Endothelial cell of umbilical vein (primary cell): ENCODE measurements around the gene LENG8.

Experiments
- EZH2 ChIP-seq: IDR thresholded peaks from 2 replicates; pipeline ENCODE4 v1.6.1; 2012; ENCODE audit warnings: borderline replicate concordance, low read depth, mild to moderate bottlenecking, moderate library complexity, low read length, inconsistent platforms; ENCODE audit not compliant: severe bottlenecking
- FOS ChIP-seq: IDR thresholded peaks from 2 replicates; pipeline ENCODE4 v1.6.1; 2011; ENCODE audit warnings: mild to moderate bottlenecking, low read length, moderate library complexity, borderline replicate concordance; ENCODE audit not compliant: insufficient read depth
- GATA2 ChIP-seq: IDR thresholded peaks from 2 replicates; pipeline ENCODE4 v1.7.0; 2011; ENCODE audit warnings: low read depth, mild to moderate bottlenecking, moderate library complexity, mixed read lengths, low read length; ENCODE audit not compliant: insufficient read length, insufficient read depth
- JUN ChIP-seq: IDR thresholded peaks from 2 replicates; pipeline ENCODE4 v1.6.1; 2011; ENCODE audit warnings: borderline replicate concordance, low read depth; ENCODE audit not compliant: insufficient read length, insufficient read depth
- POLR2A ChIP-seq: IDR thresholded peaks from 2 replicates; pipeline ENCODE4 v1.6.1; 2012; ENCODE audit warnings: low read depth, mild to moderate bottlenecking, control low read depth, low read length
- POLR2AphosphoS5 ChIP-seq: IDR thresholded peaks from 2 replicates; pipeline ENCODE4 v1.6.1; 2012; ENCODE audit warnings: low read depth, mild to moderate bottlenecking, control low read depth, low read length, moderate library complexity; ENCODE audit not compliant: insufficient read depth
- TF ChIP-seq, protein P1 (sequence below), 2 donors: IDR thresholded peaks; 1 replicate in 1 of 2; 2 replicates in 1 of 2; pipeline ENCODE4 v1.5.1; 2011; ENCODE audit warnings: low read length in 2 of 2, mild to moderate bottlenecking in 2 of 2, moderate library complexity in 2 of 2, control low read depth in 1 of 2, inconsistent platforms in 1 of 2, low read depth in 1 of 2; ENCODE audit not compliant: insufficient read depth in 1 of 2; ENCODE audit errors: extremely low read depth in 1 of 2
- TF ChIP-seq, protein P2 (sequence below): IDR thresholded peaks from 2 replicates; pipeline ENCODE4 v1.6.1; 2011; ENCODE audit not compliant: insufficient read depth, insufficient read length

DNA sequence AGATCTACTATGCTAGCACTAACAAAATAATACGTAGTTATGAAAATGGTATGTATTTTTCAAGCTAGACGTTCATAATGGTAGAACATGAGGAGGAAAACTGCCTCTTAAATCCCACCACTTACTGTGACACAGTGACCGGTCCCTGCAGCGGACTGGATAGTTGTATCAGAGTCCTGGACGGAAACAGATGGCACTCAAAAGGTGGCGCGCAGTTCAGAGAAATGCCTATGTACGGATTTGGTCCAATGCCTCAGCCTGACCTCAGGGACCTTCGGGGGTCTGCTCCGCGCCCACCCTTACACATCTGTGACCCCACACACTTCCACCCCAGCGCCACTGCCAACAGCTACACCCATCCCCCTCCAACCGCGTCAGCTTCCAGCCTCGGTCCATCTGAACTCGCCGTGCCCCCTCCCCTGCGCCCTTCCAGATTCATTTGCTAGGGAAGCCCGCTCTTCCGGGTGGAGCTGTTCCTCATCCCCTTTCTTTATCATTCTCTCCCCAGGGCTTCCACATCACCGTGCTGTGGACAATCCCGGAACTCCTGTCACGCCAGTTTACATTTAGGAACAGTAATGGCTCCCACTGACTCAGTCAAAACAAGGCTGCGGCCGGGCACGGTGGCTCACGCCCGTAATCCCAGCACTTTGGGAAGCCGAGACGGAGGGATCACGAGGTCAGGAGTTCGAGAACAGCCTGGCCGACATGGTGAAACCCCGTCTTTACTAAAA lies 792 bp upstream of the LENG8 start:
- TF ChIP-seq, protein P1, sequence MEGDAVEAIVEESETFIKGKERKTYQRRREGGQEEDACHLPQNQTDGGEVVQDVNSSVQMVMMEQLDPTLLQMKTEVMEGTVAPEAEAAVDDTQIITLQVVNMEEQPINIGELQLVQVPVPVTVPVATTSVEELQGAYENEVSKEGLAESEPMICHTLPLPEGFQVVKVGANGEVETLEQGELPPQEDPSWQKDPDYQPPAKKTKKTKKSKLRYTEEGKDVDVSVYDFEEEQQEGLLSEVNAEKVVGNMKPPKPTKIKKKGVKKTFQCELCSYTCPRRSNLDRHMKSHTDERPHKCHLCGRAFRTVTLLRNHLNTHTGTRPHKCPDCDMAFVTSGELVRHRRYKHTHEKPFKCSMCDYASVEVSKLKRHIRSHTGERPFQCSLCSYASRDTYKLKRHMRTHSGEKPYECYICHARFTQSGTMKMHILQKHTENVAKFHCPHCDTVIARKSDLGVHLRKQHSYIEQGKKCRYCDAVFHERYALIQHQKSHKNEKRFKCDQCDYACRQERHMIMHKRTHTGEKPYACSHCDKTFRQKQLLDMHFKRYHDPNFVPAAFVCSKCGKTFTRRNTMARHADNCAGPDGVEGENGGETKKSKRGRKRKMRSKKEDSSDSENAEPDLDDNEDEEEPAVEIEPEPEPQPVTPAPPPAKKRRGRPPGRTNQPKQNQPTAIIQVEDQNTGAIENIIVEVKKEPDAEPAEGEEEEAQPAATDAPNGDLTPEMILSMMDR (IDR thresholded peaks at IDR 0.05; ENCODE audit: extremely low read depth in 1 of 2, insufficient read depth in 1 of 2, low read depth in 1 of 2, low read length in 2 of 2), result no peak
- TF ChIP-seq, protein P2, sequence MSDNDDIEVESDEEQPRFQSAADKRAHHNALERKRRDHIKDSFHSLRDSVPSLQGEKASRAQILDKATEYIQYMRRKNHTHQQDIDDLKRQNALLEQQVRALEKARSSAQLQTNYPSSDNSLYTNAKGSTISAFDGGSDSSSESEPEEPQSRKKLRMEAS, result no peak
- TF ChIP-seq GATA2 (no peak), POLR2A (no peak), EZH2 (no peak), POLR2AphosphoS5 (peak; percentile 55), JUN (no peak), FOS (no peak)
